Esophagus muscularis mucosa (tissue), 4 donors: ENCODE data around the gene CUBN. TPM values are rescaled to one million over a fixed set of nuclear protein-coding genes. Genes with fewer than 3 reads are reported as not detected.
A peak's percentile ranks its signal among the peaks of the same experiment; 100 is the strongest.

Source experiments
- DNase-seq: peaks from one replicate; pipeline ENCODE4 v3.0.0-alpha.2; 2017; ENCODE audit errors: extremely low spot score
- H3K27ac ChIP-seq, 4 donors: fragments of 200-600 bp; sonication (generic); replicated peaks in 1 of 4; 1 replicate in 3 of 4; 2 replicates in 1 of 4; pipeline ENCODE4 v1.5.1; 2016 to 2019; ENCODE audit warnings: mild to moderate bottlenecking in 1 of 4
- H3K27me3 ChIP-seq, 4 donors: fragments of 200-600 bp; sonication (generic); one replicate each; pipeline versions ENCODE4 v1.5.1 to v1.6.0; 2016 to 2019
- H3K36me3 ChIP-seq, 4 donors: fragments of 200-600 bp; sonication (generic); one replicate each; pipeline ENCODE4 v1.5.1; 2016 to 2019
- H3K4me1 ChIP-seq, 4 donors: fragments of 200-600 bp; sonication (generic); one replicate each; pipeline ENCODE4 v1.5.1; 2016 to 2019
- H3K4me3 ChIP-seq, 4 donors: fragments of 200-600 bp; sonication (generic); 1 replicate in 2 of 4; 2 replicates in 2 of 4; pipeline ENCODE4 v1.5.1; 2016 to 2019; ENCODE audit warnings: mild to moderate bottlenecking in 4 of 4, moderate library complexity in 1 of 4
- H3K9me3 ChIP-seq, 4 donors: fragments of 200-600 bp; sonication (generic); 1 replicate in 3 of 4; 2 replicates in 1 of 4; pipeline ENCODE4 v1.5.1; 2016 to 2019
- EP300 ChIP-seq: sonication (generic); formaldehyde crosslinking; IDR thresholded peaks from one replicate; pipeline ENCODE4 v1.6.1; 2017; ENCODE audit warnings: antibody characterized with exemption
- POLR2A ChIP-seq: fragments of 450-650 bp; IDR thresholded peaks from one replicate; pipeline ENCODE4 v1.6.1; 2017; ENCODE audit warnings: antibody characterized with exemption, moderate library complexity, mild to moderate bottlenecking, low read depth
- POLR2AphosphoS5 ChIP-seq, 2 donors: sonication (generic); formaldehyde crosslinking; IDR thresholded peaks; one replicate each; pipeline ENCODE4 v1.6.1; 2017; ENCODE audit warnings: antibody characterized with exemption in 2 of 2
- WGBS: methylation state at CpG from one replicate; pipeline ENCODE4 v1.1.5; 2018; 5-methylcytosine and 5-hydroxymethylcytosine counted together
- intact Hi-C: fragments of 100-400 bp; cut with DNase I; formaldehyde crosslinking; loops from one replicate; pipeline ENCODE4 v1.15.1; 2023
- total RNA-seq, 4 donors: library from RNA; depleted of rRNA; stranded (reverse); fragments of >200 nt; gene quantifications; one replicate each; pipeline versions ENCODE4 v1.1.0 to v1.2.1, GENCODE V29; 2016
- TF ChIP-seq, protein P1 (sequence below), 3 experiments: fragments of 200-600 bp in 2 of 3; fragments of 450-650 bp in 1 of 3; sonication (generic) in 2 of 3; IDR thresholded peaks; one replicate each; pipeline ENCODE4 v1.5.1; 2017 to 2019; ENCODE audit warnings: antibody characterized with exemption in 3 of 3, mild to moderate bottlenecking in 2 of 3, moderate library complexity in 1 of 3

CUBN gene
- total RNA-seq, 4 donors from 2014 or later = 1.3 to 4.6 (median 2.3) TPM

DNA sequence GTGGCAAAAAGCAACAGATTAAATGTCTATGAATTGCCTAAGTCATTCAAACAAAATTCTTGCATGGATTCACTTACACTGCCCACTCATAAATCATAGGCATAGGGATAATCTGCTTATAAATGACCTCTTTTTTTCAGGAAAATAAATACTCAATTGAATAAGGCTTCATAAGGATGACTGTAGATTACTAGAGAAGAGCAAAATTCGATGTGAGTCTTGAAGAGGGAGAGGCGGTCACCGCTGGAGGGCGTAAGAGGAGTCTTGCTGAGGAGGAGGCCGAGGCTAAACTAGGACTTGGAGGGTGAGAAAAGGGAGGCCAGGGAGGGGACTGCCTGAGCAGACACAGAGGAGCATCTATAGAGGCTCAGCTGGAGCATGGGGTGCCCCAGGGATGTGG is 177.0 kb downstream of the CUBN start:
- Histone ChIP-seq H3K4me1 (peaks cover 3 to 13% (median 10%) of the 10 kb centered on the region in 4 donors), H3K36me3 (no peaks in the 10 kb centered on the region), H3K4me3 (no peak overlapping the region), H3K27ac (peak overlapping the region in 1 of 4 donors; percentile 24), H3K27me3 (no peaks in the 10 kb centered on the region), H3K9me3 (no peaks in the 10 kb centered on the region)
- 92% methylated on average over 5 of the region's 5 CpGs for WGBS
- intact Hi-C loops = no loop called here
- TF ChIP-seq POLR2A (no peak), POLR2AphosphoS5 (IDR thresholded peaks at IDR 0.05) (no peak), EP300 (no peak)
- TF ChIP-seq, protein P1, sequence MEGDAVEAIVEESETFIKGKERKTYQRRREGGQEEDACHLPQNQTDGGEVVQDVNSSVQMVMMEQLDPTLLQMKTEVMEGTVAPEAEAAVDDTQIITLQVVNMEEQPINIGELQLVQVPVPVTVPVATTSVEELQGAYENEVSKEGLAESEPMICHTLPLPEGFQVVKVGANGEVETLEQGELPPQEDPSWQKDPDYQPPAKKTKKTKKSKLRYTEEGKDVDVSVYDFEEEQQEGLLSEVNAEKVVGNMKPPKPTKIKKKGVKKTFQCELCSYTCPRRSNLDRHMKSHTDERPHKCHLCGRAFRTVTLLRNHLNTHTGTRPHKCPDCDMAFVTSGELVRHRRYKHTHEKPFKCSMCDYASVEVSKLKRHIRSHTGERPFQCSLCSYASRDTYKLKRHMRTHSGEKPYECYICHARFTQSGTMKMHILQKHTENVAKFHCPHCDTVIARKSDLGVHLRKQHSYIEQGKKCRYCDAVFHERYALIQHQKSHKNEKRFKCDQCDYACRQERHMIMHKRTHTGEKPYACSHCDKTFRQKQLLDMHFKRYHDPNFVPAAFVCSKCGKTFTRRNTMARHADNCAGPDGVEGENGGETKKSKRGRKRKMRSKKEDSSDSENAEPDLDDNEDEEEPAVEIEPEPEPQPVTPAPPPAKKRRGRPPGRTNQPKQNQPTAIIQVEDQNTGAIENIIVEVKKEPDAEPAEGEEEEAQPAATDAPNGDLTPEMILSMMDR (IDR thresholded peaks at IDR 0.05) = no peak
- DNase-seq = no peak

DNA sequence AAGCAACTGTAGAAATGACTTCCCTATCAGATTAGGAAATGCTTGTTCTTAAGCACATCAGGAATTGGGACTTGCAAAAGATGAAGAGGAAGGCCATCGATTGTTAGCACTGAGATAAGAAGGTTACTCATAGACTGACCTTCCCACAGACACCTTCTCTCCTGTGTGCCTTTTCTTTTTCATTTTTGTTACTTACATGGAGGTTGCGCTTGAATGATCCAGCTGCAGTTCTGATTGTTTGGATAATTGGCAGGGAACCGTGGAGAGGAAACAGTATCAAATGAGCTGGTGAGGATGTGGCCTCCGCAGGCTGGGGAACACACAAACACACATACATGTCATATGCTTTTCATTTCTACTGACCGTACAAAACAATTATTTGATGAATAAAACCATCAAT is 177.5 kb downstream of the CUBN start:
- Histone ChIP-seq H3K27me3 (no peaks in the 10 kb centered on the region), H3K9me3 (no peaks in the 10 kb centered on the region), H3K4me3 (no peak overlapping the region), H3K4me1 (peaks cover 3 to 13% (median 10%) of the 10 kb centered on the region in 4 donors), H3K27ac (peak overlapping the region in 1 of 4 donors; percentile 24), H3K36me3 (no peaks in the 10 kb centered on the region)
- WGBS = 65% methylated on average over 5 of the region's 5 CpGs
- TF ChIP-seq, protein P1 (IDR thresholded peaks at IDR 0.05) = no peak
- TF ChIP-seq POLR2AphosphoS5 (IDR thresholded peaks at IDR 0.05) = no peak
- TF ChIP-seq EP300 = no peak
- TF ChIP-seq POLR2A = no peak
- DNase-seq = no peak
- intact Hi-C loops = no loop called here

DNA sequence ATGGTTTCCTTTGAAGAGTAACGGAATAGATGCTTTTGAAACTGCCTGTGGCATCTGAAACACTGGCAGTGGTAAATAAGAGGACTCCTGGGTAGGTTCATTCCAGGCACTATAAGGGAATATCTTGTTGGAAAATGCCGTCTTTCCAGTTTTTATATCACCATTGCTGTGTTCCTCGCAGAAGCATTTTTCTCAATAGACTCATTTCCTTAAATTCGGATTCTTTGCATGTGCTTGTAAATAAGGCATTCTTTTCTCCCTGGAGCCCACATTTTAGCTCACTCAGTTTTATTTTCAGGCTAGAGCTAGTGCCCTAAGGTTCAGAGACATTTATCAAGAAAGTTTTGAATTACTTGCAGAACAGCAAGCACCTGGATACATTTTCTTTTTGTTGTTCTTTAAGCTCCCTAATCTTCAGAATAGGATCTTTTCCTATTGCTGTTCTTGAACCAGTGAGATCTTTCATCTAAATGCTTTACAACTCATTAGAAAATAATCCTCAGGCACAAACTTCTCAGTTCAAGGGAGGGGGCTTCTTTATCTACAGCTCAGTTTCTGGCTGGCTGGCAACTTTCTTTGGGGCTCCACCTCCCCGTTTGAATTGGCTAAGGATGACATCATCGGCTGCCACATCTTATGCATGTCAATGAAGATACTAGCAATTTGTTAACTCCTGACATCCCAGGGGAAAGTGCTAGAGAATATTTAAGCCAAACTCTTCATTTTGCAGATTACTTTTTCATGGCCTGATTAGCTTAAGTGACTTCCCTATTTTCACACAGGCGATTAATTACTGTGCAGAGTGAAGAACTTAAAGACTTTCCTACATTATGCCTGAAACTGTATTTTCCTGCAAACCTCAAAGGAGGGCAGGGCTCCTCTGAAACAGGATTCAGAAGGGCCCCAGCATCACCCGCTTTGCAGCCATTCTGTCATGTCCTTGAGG is 178.7 kb downstream of the CUBN start:
- DNase-seq = no peak
- Histone ChIP-seq H3K36me3 (no peaks in the 10 kb centered on the region), H3K27me3 (no peaks in the 10 kb centered on the region), H3K4me1 (peaks cover 3 to 15% (median 10%) of the 10 kb centered on the region in 4 donors), H3K4me3 (no peak overlapping the region), H3K9me3 (no peaks in the 10 kb centered on the region), H3K27ac (peak overlapping the region in 1 of 4 donors; percentile 39)
- intact Hi-C loops = no loop called here
- no peak for TF ChIP-seq POLR2AphosphoS5 (IDR thresholded peaks at IDR 0.05)
- TF ChIP-seq POLR2A = no peak
- TF ChIP-seq, protein P1 (IDR thresholded peaks at IDR 0.05) = no peak
- TF ChIP-seq EP300 = no peak
- WGBS = 58% methylated on average over 8 of the region's 8 CpGs

DNA sequence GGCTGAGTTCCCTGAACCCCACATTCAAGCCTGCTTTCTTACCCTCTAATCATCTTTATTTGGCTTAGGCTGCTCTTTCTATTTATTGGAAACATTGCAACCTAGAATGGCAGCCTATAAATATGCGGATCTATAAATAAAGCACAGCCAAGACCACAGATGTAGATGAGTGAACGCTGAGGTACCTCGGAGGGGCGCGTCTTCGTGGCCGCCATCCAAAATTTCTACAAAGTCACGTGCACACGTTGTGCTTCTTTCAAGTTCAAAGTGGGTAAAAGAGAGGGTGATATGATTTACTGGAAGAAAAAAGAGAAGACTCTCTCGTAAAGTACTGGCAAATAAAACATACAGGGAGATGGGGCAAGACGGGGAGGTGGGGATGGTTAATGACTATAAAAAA is 179.8 kb downstream of the CUBN start:
- H3K27me3 ChIP-seq = no peaks in the 10 kb centered on the region
- intact Hi-C loops = no loop called here
- no peak overlapping the region for H3K4me3 ChIP-seq
- 59% methylated on average over 11 of the region's 11 CpGs for WGBS
- peaks cover 8 to 18% (median 11%) of the 10 kb centered on the region in 4 donors for H3K4me1 ChIP-seq
- no peak for DNase-seq
- H3K27ac ChIP-seq = no peak overlapping the region
- no peak for TF ChIP-seq POLR2AphosphoS5 (IDR thresholded peaks at IDR 0.05)
- TF ChIP-seq POLR2A = no peak
- TF ChIP-seq, protein P1 (IDR thresholded peaks at IDR 0.05) = no peak
- no peak for TF ChIP-seq EP300
- H3K9me3 ChIP-seq = no peaks in the 10 kb centered on the region
- no peaks in the 10 kb centered on the region for H3K36me3 ChIP-seq
